ENCODE results near the gene DMAP1.

DNA sequence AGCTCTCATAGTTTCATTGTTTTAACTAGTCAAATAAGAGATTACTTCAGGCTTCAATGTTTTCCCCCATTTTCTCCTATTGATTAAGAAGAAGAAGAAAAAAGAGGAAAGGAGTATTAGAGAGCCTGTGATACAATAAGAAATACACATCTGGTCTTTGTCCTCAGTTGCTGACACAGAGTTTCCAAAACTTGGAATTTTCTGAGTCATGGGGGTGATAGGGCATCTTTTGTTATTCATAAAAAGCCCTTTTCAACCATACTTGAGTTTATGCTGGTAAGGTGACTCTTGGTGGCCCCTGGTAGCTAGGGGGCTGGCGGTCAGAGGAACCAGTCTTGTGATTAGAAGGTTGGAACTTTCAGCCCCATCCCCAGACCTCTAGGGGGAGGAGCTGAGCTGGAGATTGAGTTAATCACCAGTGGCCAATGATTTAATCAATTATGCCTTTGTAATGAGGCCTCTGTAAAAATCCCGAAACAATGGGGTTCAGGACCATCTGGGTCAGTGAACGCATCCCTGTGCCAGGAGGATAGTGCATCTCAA, 42.9 kb upstream of the DMAP1 start:
- TF ChIP-seq, protein P1, sequence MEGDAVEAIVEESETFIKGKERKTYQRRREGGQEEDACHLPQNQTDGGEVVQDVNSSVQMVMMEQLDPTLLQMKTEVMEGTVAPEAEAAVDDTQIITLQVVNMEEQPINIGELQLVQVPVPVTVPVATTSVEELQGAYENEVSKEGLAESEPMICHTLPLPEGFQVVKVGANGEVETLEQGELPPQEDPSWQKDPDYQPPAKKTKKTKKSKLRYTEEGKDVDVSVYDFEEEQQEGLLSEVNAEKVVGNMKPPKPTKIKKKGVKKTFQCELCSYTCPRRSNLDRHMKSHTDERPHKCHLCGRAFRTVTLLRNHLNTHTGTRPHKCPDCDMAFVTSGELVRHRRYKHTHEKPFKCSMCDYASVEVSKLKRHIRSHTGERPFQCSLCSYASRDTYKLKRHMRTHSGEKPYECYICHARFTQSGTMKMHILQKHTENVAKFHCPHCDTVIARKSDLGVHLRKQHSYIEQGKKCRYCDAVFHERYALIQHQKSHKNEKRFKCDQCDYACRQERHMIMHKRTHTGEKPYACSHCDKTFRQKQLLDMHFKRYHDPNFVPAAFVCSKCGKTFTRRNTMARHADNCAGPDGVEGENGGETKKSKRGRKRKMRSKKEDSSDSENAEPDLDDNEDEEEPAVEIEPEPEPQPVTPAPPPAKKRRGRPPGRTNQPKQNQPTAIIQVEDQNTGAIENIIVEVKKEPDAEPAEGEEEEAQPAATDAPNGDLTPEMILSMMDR (IDR thresholded peaks at IDR 0.05) = no peak
- TF ChIP-seq POLR2AphosphoS5 (IDR thresholded peaks at IDR 0.05) (no peak), POLR2A (IDR thresholded peaks at IDR 0.05) (no peak)
